ES-I3 (cell line): ENCODE measurements around the gene EIF3F.
A peak's percentile ranks its signal among the peaks of the same experiment; 100 is the strongest.
"Not testable (repeated sequence)": the region's sequence is repeated elsewhere in the genome, so short reads cannot be mapped to it uniquely, and the experiment has no call there.

Source experiments
- H3K36me3 ChIP-seq: 2 replicates; pipeline ENCODE4 v1.6.1; 2013; ENCODE audit warnings: mild to moderate bottlenecking, low read length, control low read depth, moderate library complexity; ENCODE audit not compliant: insufficient read depth
- H3K4me1 ChIP-seq: 2 replicates; pipeline ENCODE4 v1.6.1; 2013; ENCODE audit warnings: mild to moderate bottlenecking, control low read depth, low read length; ENCODE audit not compliant: insufficient read depth
- H3K9ac ChIP-seq: 2 replicates; pipeline ENCODE4 v1.6.1; 2013; ENCODE audit warnings: low read depth, mild to moderate bottlenecking, low read length, moderate library complexity
- H3K9me3 ChIP-seq: 2 replicates; pipeline ENCODE4 v1.6.1; 2013; ENCODE audit warnings: mild to moderate bottlenecking, low read length, moderate library complexity; ENCODE audit not compliant: control insufficient read depth, insufficient read depth

The EIF3F gene

DNA sequence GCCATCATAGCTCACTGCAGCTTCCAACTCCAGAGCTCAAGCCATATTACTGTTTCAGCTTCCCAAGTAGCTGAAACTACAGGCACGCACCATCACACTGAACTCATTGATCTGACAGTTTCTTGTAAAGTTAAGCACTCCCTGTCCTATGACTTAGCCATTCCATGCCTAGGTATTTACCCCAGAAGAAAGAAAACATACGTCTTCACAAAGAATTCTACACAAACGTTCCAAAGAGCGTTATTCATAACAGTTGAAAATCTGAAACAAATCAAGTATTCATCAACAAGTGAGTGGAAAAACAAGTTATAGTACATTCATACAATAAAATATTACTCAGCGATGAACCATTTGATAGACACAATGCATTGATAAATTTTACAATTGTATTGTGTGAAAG is 14.1 kb upstream of the EIF3F start:
- peaks cover 13% of the 10 kb centered on the region; the same call in 1 of the 2 replicates for H3K4me1 ChIP-seq
- no peaks in the 10 kb centered on the region for H3K36me3 ChIP-seq
- no peak overlapping the region for H3K9ac ChIP-seq
- no peaks in the 10 kb centered on the region for H3K9me3 ChIP-seq

DNA sequence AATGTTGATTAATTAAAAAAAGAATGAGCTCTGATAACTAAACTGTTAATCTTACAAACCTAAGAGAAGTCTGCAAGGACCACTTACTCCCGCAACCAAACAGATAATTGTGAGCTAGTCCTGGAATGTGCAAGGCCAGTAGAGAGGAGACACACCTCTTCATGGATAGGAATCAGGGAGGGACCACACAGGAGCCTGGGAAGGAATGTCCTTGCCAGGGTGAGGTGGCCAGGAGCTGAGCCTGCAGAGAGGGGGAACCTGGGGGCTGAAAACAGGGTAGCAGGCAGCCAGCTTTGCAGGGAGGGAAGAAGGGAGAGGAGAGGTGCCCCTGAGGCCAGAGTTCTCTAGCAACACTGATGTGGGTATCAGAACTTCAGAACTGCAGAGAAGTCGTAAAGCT is 12.5 kb upstream of the EIF3F start:
- Histone ChIP-seq H3K4me1 (peaks cover 13% of the 10 kb centered on the region; the same call in 1 of the 2 replicates), H3K9ac (no peak overlapping the region), H3K36me3 (no peaks in the 10 kb centered on the region), H3K9me3 (no peaks in the 10 kb centered on the region)

DNA sequence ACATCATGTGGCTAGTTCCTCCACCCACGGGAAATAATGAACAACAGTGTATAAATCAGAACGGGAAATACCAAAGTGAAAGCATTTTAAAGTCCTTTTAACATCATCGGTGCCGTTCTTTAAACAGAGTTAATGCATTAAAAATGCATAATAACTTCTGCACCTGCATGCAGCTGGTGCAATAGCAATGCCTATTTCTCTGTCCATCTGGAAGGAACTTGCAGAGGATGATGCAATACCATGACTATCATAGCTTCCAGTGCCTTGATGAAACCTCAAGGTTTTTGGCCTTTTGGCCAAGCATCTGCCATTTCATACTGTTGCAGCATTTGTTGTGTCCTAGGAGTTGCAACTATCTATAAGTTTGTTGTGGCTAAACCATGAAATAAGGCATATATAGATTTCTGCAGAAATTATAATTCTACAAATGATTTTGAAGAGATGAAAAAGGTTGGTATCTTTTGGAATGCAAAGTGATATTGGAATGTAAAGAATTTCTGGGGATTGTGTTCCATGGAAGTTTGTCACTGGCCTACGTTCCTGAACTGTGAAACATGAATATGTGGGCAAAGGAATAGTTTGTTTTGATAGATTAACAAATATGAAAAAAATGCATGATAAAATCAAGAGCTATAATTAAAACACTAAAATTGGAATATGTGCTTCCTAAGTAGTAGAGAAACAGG is 9.8 kb upstream of the EIF3F start:
- Histone ChIP-seq H3K9ac (no peak overlapping the region), H3K9me3 (no peaks in the 10 kb centered on the region), H3K36me3 (no peaks in the 10 kb centered on the region), H3K4me1 (peaks cover 9% of the 10 kb centered on the region; the same call in 1 of the 2 replicates)

DNA sequence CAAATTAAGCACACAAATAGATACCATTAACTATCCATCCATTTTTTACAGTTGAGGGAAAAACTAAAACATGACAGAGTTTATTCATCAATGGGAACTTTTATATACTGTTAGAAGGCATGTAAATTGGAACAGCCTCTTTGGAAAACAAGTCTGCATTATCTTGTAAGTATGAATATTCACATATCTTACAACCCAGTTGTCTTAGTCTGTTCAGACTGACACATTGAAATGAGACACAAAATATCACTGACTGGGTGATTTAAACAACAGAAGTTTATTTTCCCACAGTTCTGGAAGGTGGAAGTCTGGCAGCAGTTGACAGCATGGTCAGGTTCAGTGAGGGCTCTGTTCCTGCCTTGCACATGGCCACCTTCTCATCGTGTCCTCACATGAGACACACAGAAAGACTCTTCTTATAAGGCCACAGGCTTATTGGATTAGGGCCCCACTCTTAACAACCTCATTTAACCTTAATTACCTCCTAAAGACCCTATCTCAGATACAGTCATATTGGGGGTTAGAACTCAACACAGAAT is 5.4 kb upstream of the EIF3F start:
- Histone ChIP-seq H3K36me3 (no peaks in the 10 kb centered on the region), H3K9ac (no peak overlapping the region), H3K9me3 (no peaks in the 10 kb centered on the region), H3K4me1 (peaks cover 17% of the 10 kb centered on the region)

GRCh38 chr11:7982582-7983119 is 4.5 kb upstream of the EIF3F start:
- H3K36me3 ChIP-seq, result no peaks in the 10 kb centered on the region
- no peak overlapping the region for H3K9ac ChIP-seq
- H3K9me3 ChIP-seq, result no peaks in the 10 kb centered on the region
- peaks cover 10% of the 10 kb centered on the region for H3K4me1 ChIP-seq

DNA sequence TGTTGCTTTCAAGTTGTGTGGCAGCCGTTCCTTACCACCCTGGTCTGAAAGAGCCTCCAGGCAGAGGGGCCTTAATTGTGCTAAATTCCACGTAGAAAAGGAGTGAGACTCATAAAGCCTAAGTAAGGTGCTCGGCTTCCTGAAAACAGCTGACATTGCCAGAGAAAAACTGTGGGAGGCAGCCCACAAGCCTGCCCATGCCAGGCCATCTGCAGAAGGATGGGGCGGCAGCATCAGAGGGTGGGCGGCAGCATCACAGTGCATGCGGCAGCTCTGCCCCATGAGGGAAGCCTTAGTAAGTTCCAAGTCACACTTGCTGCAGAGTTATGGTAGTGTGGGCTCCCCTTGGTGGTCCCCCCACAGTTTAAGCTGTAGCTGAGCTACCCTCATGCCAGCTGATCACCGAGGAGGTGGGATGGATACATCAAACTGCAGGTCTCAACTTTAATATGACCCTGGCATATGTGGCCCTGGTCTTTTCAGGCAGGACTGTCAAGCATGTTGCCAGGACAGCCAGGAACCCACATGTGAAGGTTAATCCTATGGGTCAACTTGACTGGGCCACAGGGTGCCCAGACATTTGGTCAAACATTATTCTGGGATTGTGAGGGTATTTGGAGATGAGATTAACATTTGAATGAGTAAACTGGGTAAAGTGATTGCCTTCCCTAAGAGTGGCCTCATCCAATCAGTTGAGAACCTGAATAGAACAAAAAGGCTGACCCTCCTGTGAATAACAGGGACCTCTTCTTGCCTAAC is 3.1 kb upstream of the EIF3F start:
- Histone ChIP-seq H3K36me3 (peaks cover 5% of the 10 kb centered on the region; the same call in 1 of the 2 replicates), H3K9ac (no peak overlapping the region), H3K9me3 (no peaks in the 10 kb centered on the region), H3K4me1 (peaks cover 16% of the 10 kb centered on the region)

DNA sequence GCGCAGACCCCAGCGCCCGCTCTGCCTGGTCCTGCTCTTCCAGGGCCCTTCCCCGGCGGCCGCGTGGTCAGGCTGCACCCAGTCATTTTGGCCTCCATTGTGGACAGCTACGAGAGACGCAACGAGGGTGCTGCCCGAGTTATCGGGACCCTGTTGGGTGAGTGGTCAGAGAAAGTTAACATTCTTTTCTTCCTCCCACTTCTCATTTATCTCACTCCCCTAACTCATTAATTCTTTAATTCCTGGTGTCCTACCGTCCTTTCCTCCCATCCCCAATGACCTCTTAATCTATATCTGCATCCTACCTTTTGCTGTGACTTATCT is 385 bp downstream of the EIF3F start:
- peak overlapping the region; percentile 94 for H3K9ac ChIP-seq
- H3K4me1 ChIP-seq, result peaks cover 18% of the 10 kb centered on the region

GRCh38 chr11:7994581-7995278 is 7.6 kb downstream of the EIF3F start:
- H3K36me3 ChIP-seq, result peaks cover 58% of the 10 kb centered on the region

More for the DNA sequence above, 385 bp downstream of the EIF3F start:
- H3K9me3 ChIP-seq, result not testable (repeated sequence)
- H3K36me3 ChIP-seq, result peaks cover 19% of the 10 kb centered on the region

DNA sequence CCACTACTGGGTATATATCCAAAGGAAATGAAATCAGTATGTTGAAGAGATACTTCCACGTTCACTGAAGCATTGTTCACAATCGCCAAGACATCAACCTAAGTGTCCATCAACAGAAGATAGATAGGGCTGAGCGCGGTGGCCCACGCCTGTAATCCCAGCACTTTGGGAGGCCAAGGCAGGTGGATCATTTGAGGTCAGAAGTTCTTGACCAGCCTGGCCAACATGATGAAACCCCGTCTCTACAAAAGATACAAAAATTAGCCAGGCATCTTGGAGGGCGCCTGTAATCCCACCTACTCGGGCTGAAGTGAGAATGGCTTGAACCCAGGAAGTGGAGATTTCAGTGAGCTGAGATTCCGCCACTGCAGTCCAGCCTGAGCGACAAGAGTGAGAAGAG is 12.7 kb downstream of the EIF3F start:
- no peaks in the 10 kb centered on the region for H3K4me1 ChIP-seq
- H3K9ac ChIP-seq, result no peak overlapping the region
- H3K9me3 ChIP-seq, result no peaks in the 10 kb centered on the region
- peaks cover 26% of the 10 kb centered on the region for H3K36me3 ChIP-seq

More at GRCh38 chr11:7994581-7995278, 7.6 kb downstream of the EIF3F start:
- Histone ChIP-seq H3K4me1 (no peaks in the 10 kb centered on the region), H3K9ac (no peak overlapping the region), H3K9me3 (no peaks in the 10 kb centered on the region)

GRCh38 chr11:8000390-8000789 is 13.3 kb downstream of the EIF3F start:
- H3K9me3 ChIP-seq, result no peaks in the 10 kb centered on the region
- no peak overlapping the region for H3K9ac ChIP-seq
- peaks cover 20% of the 10 kb centered on the region for H3K36me3 ChIP-seq
- no peaks in the 10 kb centered on the region for H3K4me1 ChIP-seq

DNA sequence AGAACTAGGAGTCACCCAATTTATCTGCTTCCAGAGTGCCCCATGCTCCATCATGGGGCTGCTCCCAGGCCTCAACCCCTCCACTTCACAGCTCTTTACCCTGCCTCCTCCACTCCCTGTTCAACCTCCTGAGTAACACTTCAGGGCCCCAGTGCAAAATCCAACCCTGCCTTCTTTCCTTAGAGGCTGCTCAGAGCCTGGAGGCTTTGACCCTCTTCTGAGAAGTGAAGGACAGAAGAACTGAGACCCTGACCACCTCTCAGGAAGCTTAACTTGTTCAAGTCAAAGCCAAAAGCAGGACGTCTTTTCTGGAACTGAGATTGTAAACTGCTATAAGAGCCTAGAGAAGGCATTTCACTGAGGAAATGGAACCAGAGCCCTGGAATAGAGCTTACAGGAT is 15.5 kb downstream of the EIF3F start:
- no peaks in the 10 kb centered on the region for H3K9me3 ChIP-seq
- peaks cover 6% of the 10 kb centered on the region for H3K36me3 ChIP-seq
- no peaks in the 10 kb centered on the region for H3K4me1 ChIP-seq
- no peak overlapping the region for H3K9ac ChIP-seq

- no peak overlapping the region for H3K9ac ChIP-seq
- H3K9me3 ChIP-seq, result no peaks in the 10 kb centered on the region
- H3K36me3 ChIP-seq, result peaks cover 3% of the 10 kb centered on the region; the same call in 1 of the 2 replicates
- H3K4me1 ChIP-seq, result no peaks in the 10 kb centered on the region
These were observed 16.1 kb downstream of the EIF3F start for GRCh38 chr11:8003187-8003586.

DNA sequence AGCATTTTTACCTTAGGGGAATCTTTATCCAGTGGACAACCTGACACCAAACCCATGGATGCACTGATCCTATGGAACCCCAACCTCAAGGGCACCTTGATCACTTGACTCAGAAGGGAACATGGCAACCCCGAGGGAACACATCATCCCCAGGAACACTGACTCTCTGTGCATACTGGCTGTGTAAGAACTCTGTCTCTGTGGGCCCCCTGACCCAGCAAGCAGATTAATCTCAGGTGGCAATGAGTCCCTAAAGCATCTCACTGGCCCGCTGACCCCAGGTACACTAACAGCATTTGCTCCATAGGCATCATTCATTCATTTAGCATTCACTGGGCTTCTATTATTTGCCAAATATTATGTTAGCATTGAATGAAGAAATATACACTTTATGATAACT is 16.9 kb downstream of the EIF3F start:
- Histone ChIP-seq H3K36me3 (no peaks in the 10 kb centered on the region), H3K9ac (no peak overlapping the region), H3K4me1 (no peaks in the 10 kb centered on the region)

GRCh38 chr11:8005556-8005955 is 18.4 kb downstream of the EIF3F start:
- Histone ChIP-seq H3K4me1 (no peaks in the 10 kb centered on the region), H3K36me3 (no peaks in the 10 kb centered on the region), H3K9ac (no peak overlapping the region), H3K9me3 (no peaks in the 10 kb centered on the region)

More for the DNA sequence above, 16.9 kb downstream of the EIF3F start:
- no peaks in the 10 kb centered on the region for H3K9me3 ChIP-seq
